Activated naive CD4-positive, alpha-beta T cell treated with anti-CD3 and anti-CD28 coated beads, Interleukin-2, amount 50 U/mL, for 16 hours (primary cell): ENCODE measurements around the gene AP1M2.
A peak's percentile ranks its signal among the peaks of the same experiment; 100 is the strongest.
"Not testable (repeated sequence)": the region's sequence is repeated elsewhere in the genome, so short reads cannot be mapped to it uniquely, and the experiment has no call there.

Experiments
- DNase-seq: peaks from one replicate; pipeline ENCODE4 v3.0.0-alpha.2; 2020

The AP1M2 gene

DNA sequence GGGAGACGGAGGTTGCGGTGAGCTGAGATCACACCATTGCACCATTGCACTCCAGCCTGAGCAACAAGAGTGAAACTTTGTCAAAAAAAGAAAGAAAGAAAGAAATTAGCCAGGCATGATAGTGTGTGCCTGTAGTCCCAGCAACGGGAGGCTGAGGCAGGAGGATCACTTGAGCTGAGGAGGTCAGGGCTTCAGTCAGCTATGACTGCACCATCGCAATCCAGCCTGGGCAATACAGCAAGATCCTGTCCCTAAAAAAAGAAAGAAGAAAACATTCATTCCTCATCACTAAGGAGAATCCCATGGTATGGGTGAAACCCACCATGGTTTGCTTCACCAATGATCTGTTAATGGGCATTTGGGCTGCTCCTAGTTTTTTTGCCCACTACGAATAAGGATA, 13.0 kb upstream of the AP1M2 start:
- DNase-seq, result no peak

DNA sequence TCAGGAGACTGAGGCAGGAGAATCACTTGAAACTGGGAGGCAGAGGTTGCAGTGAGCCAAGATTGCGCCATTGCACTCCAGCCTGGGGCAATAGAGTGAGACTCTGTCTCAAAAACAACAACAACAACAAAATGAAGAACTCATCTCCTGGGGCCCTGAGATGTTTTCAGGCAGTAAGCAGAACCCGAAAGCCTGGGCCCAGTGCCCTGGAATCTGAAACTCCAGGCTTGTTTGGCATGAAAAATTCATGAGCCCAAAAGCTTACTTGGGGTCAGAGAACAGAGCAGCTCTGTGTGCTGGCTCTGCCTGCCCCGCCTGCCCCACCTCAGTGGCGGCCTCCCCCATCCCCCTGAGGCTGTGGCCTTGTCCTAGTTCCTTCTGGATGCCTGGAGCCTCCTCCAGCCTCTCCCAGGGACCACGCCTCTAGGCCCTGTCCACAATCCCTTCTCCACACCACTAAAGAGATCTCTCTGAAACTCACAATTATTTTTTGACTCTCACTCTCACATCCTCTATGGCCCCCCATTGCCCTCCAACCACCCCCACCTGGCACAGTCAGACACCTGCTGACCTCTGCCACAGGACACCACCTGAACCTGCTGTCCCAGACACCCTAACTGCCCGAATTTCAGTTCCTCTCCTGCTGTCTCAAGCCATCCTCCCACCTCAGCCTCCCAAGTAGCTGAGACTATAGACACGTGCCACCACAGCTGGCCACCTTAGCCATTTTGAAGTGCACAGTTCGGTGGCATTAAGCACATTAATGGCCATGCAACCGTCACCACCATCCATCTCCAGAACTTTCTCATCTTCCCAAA, 6.9 kb upstream of the AP1M2 start:
- DNase-seq, result no peak

DNA sequence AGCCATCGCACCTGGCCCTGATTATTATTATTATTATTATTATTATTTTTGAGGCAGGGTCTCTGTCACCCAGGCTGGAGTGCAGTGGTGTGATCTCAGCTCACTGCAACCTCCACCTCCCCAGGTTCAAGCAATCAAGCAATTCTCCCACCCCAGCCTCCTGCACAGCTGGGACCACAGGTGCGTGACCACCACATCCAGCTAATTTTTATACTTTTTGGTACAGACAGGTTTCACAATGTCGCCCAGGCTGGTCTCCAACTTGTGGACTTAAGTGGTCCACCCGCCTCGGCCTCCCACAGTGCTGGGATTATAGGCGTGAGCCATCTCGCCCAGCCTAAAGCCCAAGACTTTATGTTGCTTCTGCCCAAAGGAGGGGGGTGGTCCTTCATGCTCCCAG, 6.0 kb upstream of the AP1M2 start:
- DNase-seq, result no peak

DNA sequence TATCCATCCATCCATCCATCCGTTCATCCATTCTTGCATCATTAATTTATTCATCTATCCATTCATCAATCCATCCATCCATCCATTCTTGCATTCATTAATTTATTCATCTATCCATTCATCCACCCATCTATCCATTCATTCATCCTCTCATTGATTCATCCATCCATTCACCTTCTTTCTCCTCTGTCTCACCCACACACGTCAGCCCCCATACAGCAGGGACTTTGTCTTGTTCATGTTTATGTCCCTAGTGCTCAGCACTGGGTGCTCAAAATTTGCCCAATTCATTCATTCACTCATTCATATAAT, 683 bp upstream of the AP1M2 start:
- no peak for DNase-seq

DNA sequence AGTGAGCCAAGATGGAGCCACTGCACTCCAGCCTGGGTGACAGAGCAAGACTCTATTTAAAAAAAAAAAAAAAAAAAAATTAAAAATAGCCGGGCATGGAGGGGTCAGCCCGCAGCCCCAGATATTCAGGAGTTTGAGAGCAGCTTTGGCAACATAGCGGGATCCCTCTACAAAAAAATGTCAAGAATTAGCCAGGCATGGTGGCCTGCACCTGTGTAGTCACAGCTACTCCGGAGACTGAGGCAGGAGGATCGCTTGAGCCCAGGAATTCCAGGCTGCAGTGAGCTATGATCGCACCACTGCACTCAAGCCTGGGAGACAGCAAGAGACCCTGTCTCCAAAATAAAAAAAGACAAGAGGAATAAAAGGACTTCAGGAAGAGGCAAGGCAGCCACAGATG, 716 bp downstream of the AP1M2 start:
- no peak for DNase-seq

DNA sequence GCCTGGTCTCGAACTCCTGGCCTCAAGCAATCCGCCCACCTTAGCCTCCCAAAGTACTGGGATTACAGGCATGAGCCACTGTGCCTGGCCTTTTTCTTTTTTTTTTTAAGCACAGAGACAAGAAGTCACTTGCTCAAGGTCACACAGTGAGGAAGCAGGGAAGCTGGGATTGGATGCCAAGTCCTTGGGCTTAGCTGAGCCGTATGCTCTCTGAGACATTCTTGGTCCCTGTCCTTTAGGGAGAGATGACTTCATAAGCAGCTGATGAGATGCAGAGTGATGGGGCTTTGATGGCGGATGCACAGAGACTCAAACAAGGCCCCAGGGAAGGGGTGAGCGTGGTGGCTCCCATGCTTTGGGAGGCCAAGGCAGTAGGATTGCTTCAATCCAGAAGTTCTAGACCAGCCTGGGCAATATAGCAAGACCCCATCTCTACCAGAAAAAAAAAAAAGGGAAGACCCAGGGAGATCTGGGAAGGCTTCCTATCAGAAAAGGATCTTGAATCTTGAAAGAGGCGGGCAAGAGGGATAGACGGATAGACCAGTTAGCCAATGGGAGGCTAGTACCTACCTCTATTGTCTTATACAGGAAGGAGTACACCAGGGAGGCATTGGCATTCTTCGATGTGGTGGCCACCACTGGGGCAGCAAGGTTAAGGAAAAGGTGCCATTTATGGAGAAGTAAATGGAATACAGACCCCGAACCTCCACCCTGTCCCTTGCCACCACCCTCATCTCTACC, 3.9 kb downstream of the AP1M2 start:
- no peak for DNase-seq

DNA sequence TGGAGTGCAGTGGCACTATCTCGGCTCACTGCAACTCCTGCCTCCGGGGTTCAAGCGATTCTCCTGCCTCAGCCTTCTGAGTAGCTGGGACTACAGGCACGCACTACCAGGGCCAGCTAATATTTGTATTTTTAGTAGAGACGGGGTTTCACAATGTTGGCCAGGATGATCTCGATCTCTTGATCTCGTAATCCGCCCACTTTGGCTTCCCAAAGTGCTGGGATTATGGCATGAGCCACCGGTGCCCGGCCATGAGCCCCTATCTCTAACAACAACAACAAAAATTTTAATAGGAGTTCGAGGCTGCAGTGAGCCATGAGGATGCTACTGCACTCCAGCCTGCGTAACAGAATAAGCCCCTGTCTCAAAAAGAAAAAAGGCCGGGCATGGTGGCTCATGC, 5.0 kb downstream of the AP1M2 start:
- no peak for DNase-seq

DNA sequence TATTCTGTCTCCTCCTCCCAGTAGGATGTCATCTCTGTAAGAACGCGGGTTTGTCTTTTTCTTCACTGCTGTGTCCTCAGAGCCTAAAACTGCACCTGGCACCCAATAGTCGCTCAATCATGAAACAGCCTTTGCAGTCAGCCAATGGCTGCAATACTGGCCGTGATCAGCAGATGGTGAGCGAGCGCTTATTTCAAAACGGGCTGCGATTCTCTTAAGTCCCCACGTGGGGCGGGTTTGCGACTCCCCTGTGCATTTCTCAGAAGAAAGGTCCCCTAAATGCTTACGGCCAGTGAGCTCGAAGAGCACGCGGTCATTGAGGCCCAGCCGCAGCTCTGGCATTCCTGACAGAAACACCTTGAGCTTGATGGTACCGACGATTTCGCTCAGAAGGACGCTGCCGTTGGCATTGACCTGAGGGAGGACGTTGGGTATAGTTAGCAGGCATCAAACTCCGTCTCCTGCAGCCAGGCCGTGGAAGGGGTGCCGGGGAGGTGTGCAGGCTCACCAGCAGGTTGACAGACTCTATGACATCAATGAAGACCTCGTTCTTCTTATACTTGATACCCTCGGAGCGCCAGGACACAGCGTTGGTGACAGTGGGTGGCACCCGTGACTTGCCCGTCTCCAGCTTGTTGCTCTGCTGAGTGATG, 6.0 kb downstream of the AP1M2 start:
- DNase-seq, result peak; percentile 92

GRCh38 chr19:10577951-10578350, 9.2 kb downstream of the AP1M2 start:
- DNase-seq, result no peak

DNA sequence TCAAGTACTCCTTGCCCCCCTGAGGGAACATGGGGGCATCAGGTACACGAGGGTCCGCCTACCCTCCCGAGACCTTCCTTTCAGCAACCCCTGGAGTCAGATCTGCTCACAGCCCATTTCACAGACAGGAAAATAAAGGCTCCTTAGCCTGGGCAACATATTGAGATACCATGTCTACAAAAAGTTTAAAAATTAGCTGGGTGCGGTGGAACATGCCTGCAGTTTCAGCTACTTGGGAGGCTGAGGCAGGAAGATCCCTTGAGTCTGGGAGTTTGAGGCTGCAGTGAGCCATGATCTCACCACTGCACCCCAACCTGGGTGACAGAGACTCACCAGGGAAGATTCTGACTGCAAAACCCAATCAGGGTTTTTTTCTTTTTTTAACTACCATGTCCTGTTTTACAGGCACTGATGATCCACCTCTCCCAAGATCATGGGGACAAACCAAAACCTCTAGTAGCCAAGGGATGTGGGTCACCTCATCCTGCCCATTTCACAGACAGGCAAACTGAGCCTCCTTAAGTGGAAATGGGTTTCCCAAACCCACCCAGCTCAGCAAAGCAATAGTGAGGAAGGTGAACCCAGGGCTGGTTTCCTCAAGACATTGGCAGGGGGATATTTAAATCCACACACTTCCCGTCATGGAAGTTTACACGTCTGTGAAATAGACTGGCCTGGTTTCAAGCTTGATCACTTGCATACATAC, 11.9 kb downstream of the AP1M2 start:
- no peak for DNase-seq

GRCh38 chr19:10574462-10574861, 12.7 kb downstream of the AP1M2 start:
- no peak for DNase-seq

- DNase-seq, result not testable (repeated sequence)
Observed at GRCh38 chr19:10573793-10574192, 13.3 kb downstream of the AP1M2 start.

DNA sequence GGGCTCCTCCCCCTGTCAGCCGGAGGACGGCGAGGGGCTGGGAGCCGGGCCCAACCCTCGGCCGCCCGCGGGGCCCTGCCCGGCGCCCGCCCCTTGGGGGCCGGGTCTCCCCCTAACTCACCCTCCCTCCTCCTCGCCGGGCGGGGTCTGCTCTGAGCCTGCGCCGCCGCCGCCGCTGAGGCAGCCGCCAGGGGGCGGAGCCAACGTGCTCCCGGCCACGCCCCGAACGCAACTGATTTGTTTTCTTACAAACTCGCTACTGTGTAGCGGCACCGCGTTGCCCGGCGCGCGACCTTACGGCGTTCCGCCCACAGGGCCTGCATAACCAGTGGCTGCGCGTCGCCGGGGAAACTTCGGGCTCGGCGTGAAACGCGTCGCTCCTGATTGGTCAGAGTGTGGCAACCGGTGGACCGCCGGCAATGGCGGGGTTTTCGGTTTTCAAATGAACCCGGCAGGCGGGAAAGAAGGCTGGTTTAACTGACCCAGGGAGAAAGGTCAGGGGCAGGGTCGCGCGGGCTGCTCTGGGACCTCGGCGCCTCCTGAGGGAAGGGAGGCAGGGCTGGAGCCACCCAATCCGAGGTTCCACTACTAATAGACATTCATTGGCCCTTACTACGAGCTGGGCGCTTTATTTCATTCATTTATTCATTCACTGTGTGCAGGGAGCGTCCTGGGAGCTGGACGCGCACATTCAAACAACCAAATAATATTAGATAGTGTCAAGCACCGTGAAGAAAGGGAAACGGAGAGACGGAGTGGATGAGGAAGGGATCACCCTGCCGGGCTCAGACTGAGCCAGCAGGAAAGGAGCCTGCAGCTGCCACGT, 18.1 kb downstream of the AP1M2 start, which contains the start of gene CDKN2D:
TSS of gene CDKN2D (minus strand) at position 154 of the 826 bp plus-strand sequence. CDS start 326 bp downstream, outside the sequence.
- DNase-seq, result peak; percentile 100

DNA sequence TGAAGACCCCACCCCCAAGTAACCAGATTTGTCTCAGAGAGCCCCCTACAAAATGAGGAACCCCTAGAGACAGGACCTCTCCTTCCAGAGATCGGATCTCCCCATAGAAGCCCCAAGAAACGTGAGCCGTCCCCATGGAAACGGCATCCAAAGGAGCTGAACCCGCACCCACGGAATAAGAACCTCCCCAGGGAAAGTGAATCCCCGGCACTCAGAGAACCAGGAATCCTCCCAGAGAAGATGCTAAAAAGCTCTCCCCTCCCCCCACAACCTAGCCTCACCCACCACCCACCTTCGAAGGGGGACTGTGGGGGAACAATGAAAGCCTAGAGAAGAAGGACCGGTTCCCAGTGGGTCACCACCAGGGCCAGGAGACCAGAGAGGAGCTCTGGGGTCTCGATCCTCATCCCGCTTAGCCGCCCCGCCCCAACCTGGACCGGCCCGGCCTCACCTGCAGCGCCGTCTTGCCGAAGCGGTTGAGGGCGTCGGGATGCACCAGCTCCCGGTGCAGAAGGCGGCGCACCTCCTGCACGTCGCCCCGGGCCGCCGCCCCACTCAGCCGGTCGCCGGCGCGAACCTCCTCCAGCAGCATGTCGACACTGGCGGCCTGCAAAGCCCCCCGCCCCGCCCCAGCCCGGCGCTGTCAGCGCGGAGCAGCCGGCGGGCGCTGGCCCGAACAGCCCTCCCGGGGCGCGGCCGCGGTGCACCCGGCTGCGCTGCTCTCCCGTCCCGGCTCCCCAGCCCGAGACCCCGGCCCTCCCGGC, 18.9 kb downstream of the AP1M2 start:
- peak; percentile 65 for DNase-seq

DNA sequence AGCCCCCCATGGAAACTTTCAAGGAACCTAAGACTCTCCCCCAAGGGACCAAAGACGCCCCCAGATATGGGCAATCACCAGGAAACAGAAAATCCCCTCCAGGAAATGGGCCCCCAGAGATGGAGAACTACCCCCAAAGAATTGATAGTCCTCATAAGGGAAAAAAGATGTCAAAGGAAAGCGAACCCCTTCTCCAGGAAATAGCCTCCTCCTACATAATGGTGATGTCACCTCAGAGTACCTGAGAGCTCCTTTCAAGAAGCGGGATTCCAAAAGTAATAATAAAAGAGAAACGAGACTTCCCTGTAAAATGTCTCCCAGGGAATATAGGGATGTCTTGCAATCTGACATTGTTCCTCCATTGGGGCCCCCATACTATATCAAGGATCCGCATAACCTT, 19.5 kb downstream of the AP1M2 start:
- DNase-seq, result no peak

- DNase-seq, result peak; percentile 51
Observed at GRCh38 chr19:10566658-10567410, 20.3 kb downstream of the AP1M2 start.

DNA sequence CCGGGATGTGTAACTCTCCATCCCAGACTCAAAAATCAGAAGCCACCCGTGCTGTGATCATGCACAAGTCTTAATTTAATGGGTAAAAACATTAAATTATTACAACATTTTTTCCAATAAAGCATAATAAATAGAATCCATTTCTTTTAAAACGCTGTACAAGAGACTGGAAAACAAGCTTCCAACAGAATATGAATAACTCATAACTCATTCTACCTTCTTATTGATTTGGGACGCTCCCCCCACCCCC, 20.8 kb downstream of the AP1M2 start:
- DNase-seq, result no peak

DNA sequence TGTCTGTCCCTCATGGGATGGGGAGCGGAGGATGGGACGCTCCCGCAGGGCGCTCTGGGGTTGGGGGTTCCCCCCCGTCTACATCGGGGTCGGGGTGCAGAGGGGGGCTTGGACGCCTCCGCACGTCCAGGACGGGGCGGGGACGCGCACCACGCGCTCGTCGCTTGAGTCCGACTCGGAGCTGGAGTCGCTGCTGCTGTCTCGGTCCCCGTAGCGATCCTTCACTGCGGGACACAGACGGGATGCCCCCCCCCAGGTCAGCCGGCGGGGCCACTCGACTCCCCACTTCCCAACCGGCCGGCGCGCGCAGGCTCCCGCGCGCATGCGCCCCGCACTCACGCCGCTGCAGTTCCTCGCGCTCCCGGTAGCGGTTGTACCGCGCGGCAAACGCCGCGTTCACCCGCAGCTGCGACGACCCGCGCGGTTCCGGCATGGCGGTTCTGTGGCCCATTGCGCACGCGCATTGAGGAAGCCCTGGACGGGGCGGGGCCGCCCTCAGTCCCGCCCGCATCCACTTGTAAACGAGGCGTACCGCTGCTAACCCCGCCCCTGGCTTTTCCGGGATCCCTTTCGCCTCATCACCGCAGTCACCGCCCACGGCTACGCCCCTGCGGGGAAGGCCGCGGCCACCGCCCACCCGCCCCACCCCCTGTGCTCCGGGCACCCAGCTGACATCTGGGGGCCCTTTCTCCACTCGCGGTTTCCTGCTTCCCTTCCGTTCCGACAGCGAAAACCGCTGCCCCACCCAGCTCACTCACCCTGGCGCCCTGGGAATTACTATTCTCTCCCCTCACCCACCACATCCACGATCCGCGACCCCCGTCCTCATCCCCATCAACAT, 21.3 kb downstream of the AP1M2 start, which contains the start of gene KRI1:
TSS of gene KRI1 (minus strand) at position 444 of the 841 bp plus-strand sequence. CDS start at position 433, 11 bp downstream.
- DNase-seq, result peak; percentile 96

- peak; percentile 66 for DNase-seq
Observed at GRCh38 chr19:10565028-10565566, 22.0 kb downstream of the AP1M2 start.

DNA sequence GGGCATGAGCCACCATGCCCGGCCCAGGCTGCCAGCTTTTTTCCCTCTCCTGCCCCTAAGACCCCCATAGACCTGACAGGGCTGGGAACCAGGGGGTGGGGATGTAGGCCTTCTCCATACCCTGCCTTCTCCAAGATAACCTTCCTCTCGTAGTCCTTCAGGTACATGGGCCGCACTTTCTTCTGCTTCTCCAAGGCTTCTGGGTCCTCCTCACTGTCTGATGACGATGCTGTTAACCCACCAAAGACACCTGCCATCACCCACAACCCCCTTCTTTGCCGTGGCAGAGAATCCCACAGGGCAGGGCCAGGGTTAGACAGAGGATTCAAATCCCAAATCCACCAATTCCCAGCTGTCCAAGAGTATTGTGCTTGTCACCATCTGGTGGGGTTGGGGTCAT, 24.5 kb downstream of the AP1M2 start:
- DNase-seq, result no peak
